Renal cortical epithelial cell (primary cell): ENCODE measurements around the gene UPK3BL1. TPM values are rescaled to one million over a fixed set of nuclear protein-coding genes. Genes with fewer than 3 reads are reported as not detected.
"Not testable (repeated sequence)": the region's sequence is repeated elsewhere in the genome, so short reads cannot be mapped to it uniquely, and the experiment has no call there.

Experiments used
- DNase-seq: peaks from one replicate; pipeline ENCODE4 v3.0.0-alpha.2; 2011; ENCODE audit warnings: low read depth
- total RNA-seq: library from RNA; depleted of rRNA; stranded (reverse); fragments of >200 nt; gene quantifications from 2 replicates; pipeline ENCODE4 v1.2.3, GENCODE V29; 2014

Gene UPK3BL1
- total RNA-seq, 1 donor from 2014 or later = 7.7 TPM

- DNase-seq = not testable (repeated sequence)
Observed at GRCh38 chr7:102627271-102627904, 15.2 kb downstream of the UPK3BL1 start.

GRCh38 chr7:102618122-102618521 lies 24.5 kb downstream of the UPK3BL1 start:
- DNase-seq = not testable (repeated sequence)

- not testable (repeated sequence) for DNase-seq
Observed at GRCh38 chr7:102616507-102617125, 26.0 kb downstream of the UPK3BL1 start, which contains the start of gene RASA4. RASA4 (minus strand) TSS chr7:102616756; CDS start chr7:102616689, 67 bp downstream.

GRCh38 chr7:102615930-102616329 lies 26.7 kb downstream of the UPK3BL1 start:
- DNase-seq = not testable (repeated sequence)

GRCh38 chr7:102614873-102615272 lies 27.7 kb downstream of the UPK3BL1 start:
- not testable (repeated sequence) for DNase-seq

- DNase-seq = not testable (repeated sequence)
Observed at GRCh38 chr7:102614346-102614697, 28.3 kb downstream of the UPK3BL1 start.

GRCh38 chr7:102613575-102614345 lies 28.8 kb downstream of the UPK3BL1 start:
- not testable (repeated sequence) for DNase-seq

- not testable (repeated sequence) for DNase-seq
Observed at GRCh38 chr7:102611675-102612325, 30.8 kb downstream of the UPK3BL1 start.

- DNase-seq = not testable (repeated sequence)
Observed at GRCh38 chr7:102611013-102611674, 31.4 kb downstream of the UPK3BL1 start.

- DNase-seq = not testable (repeated sequence)
Observed at GRCh38 chr7:102610441-102610840, 32.1 kb downstream of the UPK3BL1 start.

- DNase-seq = not testable (repeated sequence)
Observed at GRCh38 chr7:102609734-102610133, 32.9 kb downstream of the UPK3BL1 start.

GRCh38 chr7:102606848-102607247 lies 35.7 kb downstream of the UPK3BL1 start:
- DNase-seq = not testable (repeated sequence)

GRCh38 chr7:102604431-102605145 lies 38.0 kb downstream of the UPK3BL1 start:
- DNase-seq = not testable (repeated sequence)

- not testable (repeated sequence) for DNase-seq
Observed at GRCh38 chr7:102602317-102602716, 40.3 kb downstream of the UPK3BL1 start.

GRCh38 chr7:102599699-102600098 lies 42.9 kb downstream of the UPK3BL1 start:
- DNase-seq = not testable (repeated sequence)

GRCh38 chr7:102596036-102596435 lies 46.6 kb downstream of the UPK3BL1 start:
- not testable (repeated sequence) for DNase-seq

GRCh38 chr7:102593637-102594334 lies 48.8 kb downstream of the UPK3BL1 start:
- not testable (repeated sequence) for DNase-seq

GRCh38 chr7:102592477-102593019 lies 50.0 kb downstream of the UPK3BL1 start:
- DNase-seq = not testable (repeated sequence)

- not testable (repeated sequence) for DNase-seq
Observed at GRCh38 chr7:102589857-102590256, 52.7 kb downstream of the UPK3BL1 start.
